Prostate gland (tissue), 2 donors: ENCODE data around the gene RRP12. TPM values are rescaled to one million over a fixed set of nuclear protein-coding genes. Genes with fewer than 3 reads are reported as not detected.
A peak's percentile ranks its signal among the peaks of the same experiment; 100 is the strongest.

Source experiments
- DNase-seq: peaks from one replicate; pipeline ENCODE4 v3.0.0-alpha.2; 2019; ENCODE audit warnings: low spot score
- H3K27ac ChIP-seq, 2 donors: fragments of 200-600 bp; sonication (generic); 2 replicates each; pipeline ENCODE4 v1.5.1; 2017 to 2019
- H3K27me3 ChIP-seq: fragments of 200-600 bp; sonication (generic); replicated peaks from 2 replicates; pipeline ENCODE4 v1.5.1; 2019; ENCODE audit not compliant: insufficient read depth
- H3K36me3 ChIP-seq, 2 donors: fragments of 200-600 bp; sonication (generic); 1 replicate in 1 of 2; 2 replicates in 1 of 2; pipeline versions ENCODE4 v1.5.1 to v1.8.1; 2017 to 2019
- H3K4me1 ChIP-seq: fragments of 200-600 bp; sonication (generic); replicated peaks from 2 replicates; pipeline ENCODE4 v1.5.1; 2019
- H3K4me3 ChIP-seq, 2 donors: fragments of 200-600 bp; sonication (generic); 2 replicates each; pipeline ENCODE4 v1.5.1; 2017 to 2019
- H3K9me3 ChIP-seq: fragments of 200-600 bp; sonication (generic); 2 replicates; pipeline ENCODE4 v1.5.1; 2017
- POLR2A ChIP-seq: fragments of 450-650 bp; IDR thresholded peaks from one replicate; pipeline ENCODE4 v1.6.1; 2016; ENCODE audit warnings: antibody characterized with exemption, mild to moderate bottlenecking
- POLR2AphosphoS5 ChIP-seq: sonication (generic); formaldehyde crosslinking; IDR thresholded peaks from one replicate; pipeline ENCODE4 v1.6.1; 2017; ENCODE audit warnings: antibody characterized with exemption
- WGBS: methylation state at CpG from one replicate; pipeline ENCODE4 v1.1.5; 2018; 5-methylcytosine and 5-hydroxymethylcytosine counted together
- intact Hi-C: fragments of 100-400 bp; cut with DNase I; formaldehyde crosslinking; loops from one replicate; pipeline ENCODE4 v1.14.2; 2022
- total RNA-seq, 2 donors: library from RNA; depleted of rRNA; stranded (reverse); fragments of >200 nt; gene quantifications; one replicate each; pipeline ENCODE4 v1.1.0, GENCODE V29; 2016
- TF ChIP-seq, protein P1 (sequence below), 4 experiments: fragments of 200-600 bp in 2 of 4; fragments of 450-650 bp in 2 of 4; sonication (generic) in 2 of 4; IDR thresholded peaks; 1 replicate in 3 of 4; 2 replicates in 1 of 4; pipeline ENCODE4 v1.5.1; 2016 to 2019; ENCODE audit warnings: antibody characterized with exemption in 4 of 4, mild to moderate bottlenecking in 2 of 4, moderate library complexity in 2 of 4

Gene RRP12, protein sequence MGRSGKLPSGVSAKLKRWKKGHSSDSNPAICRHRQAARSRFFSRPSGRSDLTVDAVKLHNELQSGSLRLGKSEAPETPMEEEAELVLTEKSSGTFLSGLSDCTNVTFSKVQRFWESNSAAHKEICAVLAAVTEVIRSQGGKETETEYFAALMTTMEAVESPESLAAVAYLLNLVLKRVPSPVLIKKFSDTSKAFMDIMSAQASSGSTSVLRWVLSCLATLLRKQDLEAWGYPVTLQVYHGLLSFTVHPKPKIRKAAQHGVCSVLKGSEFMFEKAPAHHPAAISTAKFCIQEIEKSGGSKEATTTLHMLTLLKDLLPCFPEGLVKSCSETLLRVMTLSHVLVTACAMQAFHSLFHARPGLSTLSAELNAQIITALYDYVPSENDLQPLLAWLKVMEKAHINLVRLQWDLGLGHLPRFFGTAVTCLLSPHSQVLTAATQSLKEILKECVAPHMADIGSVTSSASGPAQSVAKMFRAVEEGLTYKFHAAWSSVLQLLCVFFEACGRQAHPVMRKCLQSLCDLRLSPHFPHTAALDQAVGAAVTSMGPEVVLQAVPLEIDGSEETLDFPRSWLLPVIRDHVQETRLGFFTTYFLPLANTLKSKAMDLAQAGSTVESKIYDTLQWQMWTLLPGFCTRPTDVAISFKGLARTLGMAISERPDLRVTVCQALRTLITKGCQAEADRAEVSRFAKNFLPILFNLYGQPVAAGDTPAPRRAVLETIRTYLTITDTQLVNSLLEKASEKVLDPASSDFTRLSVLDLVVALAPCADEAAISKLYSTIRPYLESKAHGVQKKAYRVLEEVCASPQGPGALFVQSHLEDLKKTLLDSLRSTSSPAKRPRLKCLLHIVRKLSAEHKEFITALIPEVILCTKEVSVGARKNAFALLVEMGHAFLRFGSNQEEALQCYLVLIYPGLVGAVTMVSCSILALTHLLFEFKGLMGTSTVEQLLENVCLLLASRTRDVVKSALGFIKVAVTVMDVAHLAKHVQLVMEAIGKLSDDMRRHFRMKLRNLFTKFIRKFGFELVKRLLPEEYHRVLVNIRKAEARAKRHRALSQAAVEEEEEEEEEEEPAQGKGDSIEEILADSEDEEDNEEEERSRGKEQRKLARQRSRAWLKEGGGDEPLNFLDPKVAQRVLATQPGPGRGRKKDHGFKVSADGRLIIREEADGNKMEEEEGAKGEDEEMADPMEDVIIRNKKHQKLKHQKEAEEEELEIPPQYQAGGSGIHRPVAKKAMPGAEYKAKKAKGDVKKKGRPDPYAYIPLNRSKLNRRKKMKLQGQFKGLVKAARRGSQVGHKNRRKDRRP (N-terminal part only)
- 10 to 100 TPM; 14.9 to 38.6 TPM for total RNA-seq

DNA sequence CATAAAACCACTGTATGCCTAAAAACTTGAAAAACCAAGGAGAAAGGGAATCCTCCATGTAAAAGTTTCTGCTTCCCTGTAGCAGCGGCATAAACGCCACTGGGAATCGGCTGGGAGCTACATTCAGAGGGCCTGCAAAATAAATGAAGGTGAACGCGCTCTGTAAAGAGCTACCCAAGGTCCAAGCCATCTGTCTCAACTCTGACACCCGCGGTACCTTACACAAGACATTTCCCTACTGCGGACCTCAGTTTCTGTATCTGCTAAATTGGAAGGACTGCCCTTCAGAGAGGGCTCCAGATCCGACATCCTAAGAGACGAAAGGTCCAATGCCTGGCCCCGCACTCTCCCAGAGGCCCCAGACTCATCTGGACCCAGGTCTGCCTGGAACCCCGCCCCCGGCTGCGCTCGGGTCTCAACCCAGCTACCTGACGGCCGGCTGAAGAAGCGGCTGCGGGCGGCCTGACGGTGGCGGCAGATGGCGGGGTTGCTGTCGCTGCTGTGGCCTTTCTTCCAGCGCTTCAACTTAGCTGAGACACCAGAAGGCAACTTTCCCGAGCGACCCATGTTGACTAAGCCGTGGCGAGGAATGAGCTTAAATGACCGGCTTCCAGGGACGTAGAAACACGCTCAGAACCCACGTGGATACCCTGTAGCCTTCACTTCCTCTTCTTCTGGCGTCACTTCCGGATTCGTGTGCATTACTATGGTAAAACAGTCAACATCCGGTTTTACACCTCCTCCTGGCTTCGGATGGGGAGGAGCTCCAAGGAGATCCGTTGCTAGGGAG, at the start of gene RRP12:
RRP12 (minus strand) TSS at position 676 of the 790 bp plus-strand sequence; CDS start at position 567, 109 bp downstream.
- Histone ChIP-seq H3K9me3 (no peaks in the 10 kb centered on the region), H3K4me1 (no peaks in the 10 kb centered on the region), H3K27ac (peak within 1 kb of the TSS; percentile 57 to 68), H3K27me3 (no peaks in the 10 kb centered on the region), H3K36me3 (no peaks in the 10 kb centered on the region), H3K4me3 (peak within 1 kb of the TSS; percentile 55 to 62)
- DNase-seq: peak; percentile 90
- WGBS: under 1% methylated on average over 39 of the region's 39 CpGs
- TF ChIP-seq, protein P1, sequence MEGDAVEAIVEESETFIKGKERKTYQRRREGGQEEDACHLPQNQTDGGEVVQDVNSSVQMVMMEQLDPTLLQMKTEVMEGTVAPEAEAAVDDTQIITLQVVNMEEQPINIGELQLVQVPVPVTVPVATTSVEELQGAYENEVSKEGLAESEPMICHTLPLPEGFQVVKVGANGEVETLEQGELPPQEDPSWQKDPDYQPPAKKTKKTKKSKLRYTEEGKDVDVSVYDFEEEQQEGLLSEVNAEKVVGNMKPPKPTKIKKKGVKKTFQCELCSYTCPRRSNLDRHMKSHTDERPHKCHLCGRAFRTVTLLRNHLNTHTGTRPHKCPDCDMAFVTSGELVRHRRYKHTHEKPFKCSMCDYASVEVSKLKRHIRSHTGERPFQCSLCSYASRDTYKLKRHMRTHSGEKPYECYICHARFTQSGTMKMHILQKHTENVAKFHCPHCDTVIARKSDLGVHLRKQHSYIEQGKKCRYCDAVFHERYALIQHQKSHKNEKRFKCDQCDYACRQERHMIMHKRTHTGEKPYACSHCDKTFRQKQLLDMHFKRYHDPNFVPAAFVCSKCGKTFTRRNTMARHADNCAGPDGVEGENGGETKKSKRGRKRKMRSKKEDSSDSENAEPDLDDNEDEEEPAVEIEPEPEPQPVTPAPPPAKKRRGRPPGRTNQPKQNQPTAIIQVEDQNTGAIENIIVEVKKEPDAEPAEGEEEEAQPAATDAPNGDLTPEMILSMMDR (IDR thresholded peaks at IDR 0.05): peak in 2 of 4 experiments; percentile 1 to 12
- peak; percentile 97 for TF ChIP-seq POLR2AphosphoS5
- no peak for TF ChIP-seq POLR2A
- intact Hi-C loops: no loop called here

DNA sequence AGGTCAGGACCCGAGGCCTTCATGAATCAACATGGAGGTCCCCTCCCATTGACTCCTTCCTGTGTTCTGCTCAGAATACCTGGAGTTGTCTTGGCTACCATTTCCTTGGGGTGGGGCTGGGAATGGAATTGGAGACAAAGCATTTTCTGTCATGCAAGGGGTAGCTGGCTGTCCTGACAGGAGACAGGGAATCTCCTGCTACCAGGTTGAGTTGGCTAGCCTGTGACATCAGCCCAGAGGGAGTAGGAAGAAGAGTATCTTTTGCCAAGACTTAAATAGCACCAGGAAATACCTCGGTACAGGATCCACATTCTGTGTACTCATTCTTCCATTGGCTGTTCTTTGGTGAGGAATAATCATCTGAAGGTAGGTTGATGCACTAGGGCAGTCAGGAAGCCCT, 49.7 kb upstream of the RRP12 start:
- TF ChIP-seq, protein P1 (IDR thresholded peaks at IDR 0.05): no peak
- TF ChIP-seq POLR2AphosphoS5 (no peak), POLR2A (no peak)
- intact Hi-C loops: no loop called here
- Histone ChIP-seq H3K27ac (no peak overlapping the region), H3K4me1 (peaks cover 8% of the 10 kb centered on the region), H3K36me3 (peaks cover 0 to 7% of the 10 kb centered on the region in 2 donors), H3K4me3 (no peak overlapping the region), H3K27me3 (no peaks in the 10 kb centered on the region), H3K9me3 (no peaks in the 10 kb centered on the region)
- WGBS: 51% methylated on average over 2 of the region's 2 CpGs
- no peak for DNase-seq

DNA sequence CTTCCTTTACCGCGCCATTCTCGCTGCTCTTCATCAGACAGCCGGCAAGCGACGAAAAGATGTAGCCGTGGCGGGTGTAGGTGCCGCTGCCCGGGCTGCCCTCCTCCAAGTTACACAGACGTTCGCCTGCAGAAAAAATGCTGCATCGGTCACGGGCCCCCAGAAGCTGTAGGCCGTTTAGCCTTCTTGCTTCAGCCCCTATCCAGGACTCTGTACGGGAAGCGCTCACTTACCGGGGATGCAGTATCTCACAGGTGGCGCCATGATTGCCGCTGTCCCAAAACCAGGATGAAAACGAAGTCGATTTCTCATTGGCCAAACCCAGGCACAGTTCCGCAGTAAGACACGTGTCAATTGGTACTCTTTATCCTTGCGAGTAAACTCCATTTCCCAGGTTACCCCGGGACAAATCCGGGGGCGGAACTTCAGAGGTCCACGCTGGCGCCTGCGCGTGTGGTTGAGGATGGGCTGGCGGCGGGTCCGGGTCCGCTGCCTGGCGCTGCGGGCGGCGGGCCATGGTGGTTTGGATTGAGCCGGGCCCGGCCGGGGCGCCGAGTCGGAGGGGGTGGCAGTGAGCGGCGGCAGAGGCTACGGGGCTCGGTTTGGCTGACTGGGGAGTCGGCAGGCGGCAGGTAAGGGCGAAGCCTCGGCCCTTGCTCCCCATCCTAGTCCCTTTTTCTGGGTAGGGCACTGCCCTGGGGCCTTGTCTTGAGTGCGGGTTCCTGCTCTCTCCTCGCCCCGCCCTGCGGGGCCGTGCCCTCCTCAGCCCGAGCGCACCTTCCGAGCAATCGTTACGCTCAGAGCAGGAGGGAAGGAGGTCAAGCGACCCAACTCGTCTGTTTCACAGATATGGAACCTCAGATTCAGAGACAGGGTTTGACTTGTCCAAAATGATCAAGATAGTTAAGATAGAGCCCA, 44.8 kb upstream of the RRP12 start, which contains the start of the genes EXOSC1 and ZDHHC16:
EXOSC1 (minus strand) TSS at position 285 of the 918 bp plus-strand sequence; CDS start at position 264, 21 bp downstream.
ZDHHC16 (plus strand) TSS at position 454 of the 918 bp plus-strand sequence. CDS start 5,501 bp downstream, outside the sequence.
- Histone ChIP-seq H3K36me3 (no peaks in the 10 kb centered on the region), H3K27me3 (no peaks in the 10 kb centered on the region), H3K9me3 (no peaks in the 10 kb centered on the region), H3K27ac (peak within 1 kb of the TSS; percentile 68 to 73), H3K4me3 (peak within 1 kb of the TSS; percentile 80 to 81), H3K4me1 (peaks cover 8% of the 10 kb centered on the region)
- DNase-seq: peak; percentile 96
- intact Hi-C loops: no loop called here
- TF ChIP-seq POLR2A: peak; percentile 87
- TF ChIP-seq POLR2AphosphoS5: peak; percentile 97
- TF ChIP-seq, protein P1 (IDR thresholded peaks at IDR 0.05): peak in 2 of 4 experiments; percentile 28 to 36
- under 1% methylated on average over 66 of the region's 66 CpGs for WGBS
